Mesenchymal stem cell (in vitro differentiated cells and primary cell): ENCODE data around the gene C3orf70.

ENCODE experiments used
- DNase-seq: peaks from one replicate; pipeline ENCODE4 v3.0.0-alpha.2; 2013
- H2AFZ ChIP-seq: one replicate; pipeline ENCODE4 v1.6.1; 2013; ENCODE audit warnings: low read depth, mild to moderate bottlenecking, control low read depth, inconsistent platforms, low read length, moderate library complexity
- H2AK5ac ChIP-seq: 2 replicates; pipeline ENCODE4 v1.6.1; 2013; ENCODE audit warnings: low read length, moderate library complexity, mild to moderate bottlenecking, inconsistent platforms; ENCODE audit not compliant: severe bottlenecking
- H2BK120ac ChIP-seq: one replicate; pipeline ENCODE4 v1.6.1; 2013; ENCODE audit warnings: low read depth, mild to moderate bottlenecking, inconsistent platforms, low read length, moderate library complexity
- H2BK12ac ChIP-seq, 2 experiments: one replicate each; pipeline ENCODE4 v1.6.1; 2013; ENCODE audit warnings: inconsistent platforms in 2 of 2, low read length in 2 of 2, mild to moderate bottlenecking in 2 of 2, moderate library complexity in 2 of 2, control low read depth in 1 of 2
- H2BK15ac ChIP-seq: one replicate; pipeline ENCODE4 v1.6.1; 2013; ENCODE audit warnings: mild to moderate bottlenecking, low read depth, inconsistent platforms; ENCODE audit not compliant: poor library complexity, severe bottlenecking
- H2BK5ac ChIP-seq: 2 replicates; pipeline ENCODE4 v1.6.1; 2013; ENCODE audit warnings: low read depth, mild to moderate bottlenecking, low read length, control low read depth, inconsistent platforms; ENCODE audit not compliant: poor library complexity, severe bottlenecking
- H3K14ac ChIP-seq, 2 experiments: one replicate each; pipeline ENCODE4 v1.6.1; 2013; ENCODE audit warnings: inconsistent platforms in 2 of 2, low read length in 2 of 2, control low read depth in 1 of 2, mild to moderate bottlenecking in 1 of 2, moderate library complexity in 1 of 2
- H3K18ac ChIP-seq, 2 experiments: one replicate each; pipeline ENCODE4 v1.6.1; 2013; ENCODE audit warnings: inconsistent platforms in 2 of 2, low read length in 2 of 2, control low read depth in 1 of 2, low read depth in 1 of 2, mild to moderate bottlenecking in 1 of 2
- H3K23ac ChIP-seq, 2 experiments: one replicate each; pipeline ENCODE4 v1.6.1; 2013; ENCODE audit warnings: inconsistent platforms in 2 of 2, low read length in 2 of 2, mild to moderate bottlenecking in 2 of 2, moderate library complexity in 2 of 2, control low read depth in 1 of 2
- H3K27ac ChIP-seq: 2 replicates; pipeline ENCODE4 v1.5.1; 2013; ENCODE audit warnings: mild to moderate bottlenecking, moderate library complexity, low read length, control low read depth, inconsistent platforms; ENCODE audit not compliant: poor library complexity, severe bottlenecking
- H3K27me3 ChIP-seq, 2 experiments: 2 replicates each; pipeline versions ENCODE4 v1.6.1 to v1.7.0; 2013; ENCODE audit warnings: low read length in 2 of 2, mild to moderate bottlenecking in 2 of 2, moderate library complexity in 2 of 2, control low read depth in 1 of 2, inconsistent platforms in 1 of 2; ENCODE audit not compliant: control insufficient read depth in 1 of 2, insufficient read depth in 1 of 2
- H3K36me3 ChIP-seq, 2 experiments: 2 replicates each; pipeline versions ENCODE4 v1.6.1 to v1.7.0; 2013; ENCODE audit warnings: low read length in 2 of 2, control low read depth in 1 of 2, inconsistent platforms in 1 of 2, low read depth in 1 of 2, mild to moderate bottlenecking in 1 of 2; ENCODE audit not compliant: insufficient read depth in 2 of 2, control insufficient read depth in 1 of 2
- H3K4ac ChIP-seq, 2 experiments: one replicate each; pipeline ENCODE4 v1.6.1; 2013; ENCODE audit warnings: inconsistent platforms in 2 of 2, low read length in 2 of 2, mild to moderate bottlenecking in 2 of 2, moderate library complexity in 2 of 2, control low read depth in 1 of 2, low read depth in 1 of 2
- H3K4me1 ChIP-seq: 2 replicates; pipeline ENCODE4 v1.6.1; 2013; ENCODE audit warnings: low read depth, low read length, control low read depth; ENCODE audit not compliant: control insufficient read depth, insufficient read depth
- H3K4me2 ChIP-seq: 2 replicates; pipeline ENCODE4 v1.6.1; 2013; ENCODE audit warnings: low read length, mild to moderate bottlenecking, inconsistent platforms; ENCODE audit not compliant: poor library complexity, severe bottlenecking
- H3K4me3 ChIP-seq, 2 experiments: 2 replicates each; pipeline versions ENCODE4 v1.5.1 to v1.7.0; 2013; ENCODE audit warnings: low read length in 2 of 2, mild to moderate bottlenecking in 2 of 2, control low read depth in 1 of 2, low read depth in 1 of 2; ENCODE audit not compliant: insufficient read depth in 1 of 2
- H3K79me1 ChIP-seq: replicated peaks from 2 replicates; pipeline ENCODE4 v1.6.1; 2013; ENCODE audit warnings: mild to moderate bottlenecking, control low read depth, low read length, inconsistent platforms; ENCODE audit not compliant: poor library complexity, severe bottlenecking
- H3K9ac ChIP-seq: 2 replicates; pipeline ENCODE4 v1.7.0; 2013; ENCODE audit warnings: mild to moderate bottlenecking, low read length, moderate library complexity
- H3K9me3 ChIP-seq: 2 replicates; pipeline ENCODE4 v1.7.0; 2013; ENCODE audit warnings: mild to moderate bottlenecking, low read length; ENCODE audit not compliant: control insufficient read depth
- H4K8ac ChIP-seq: one replicate; pipeline ENCODE4 v1.6.1; 2013; ENCODE audit warnings: inconsistent platforms, mild to moderate bottlenecking, low read length, moderate library complexity
- H4K91ac ChIP-seq: one replicate; pipeline ENCODE4 v1.6.1; 2013; ENCODE audit warnings: mild to moderate bottlenecking, low read length, inconsistent platforms
- WGBS: methylation state at CpG from one replicate; pipeline ENCODE4 v1.1.7; 2013; ENCODE audit warnings: mixed read lengths; 5-methylcytosine and 5-hydroxymethylcytosine counted together

Gene C3orf70

DNA sequence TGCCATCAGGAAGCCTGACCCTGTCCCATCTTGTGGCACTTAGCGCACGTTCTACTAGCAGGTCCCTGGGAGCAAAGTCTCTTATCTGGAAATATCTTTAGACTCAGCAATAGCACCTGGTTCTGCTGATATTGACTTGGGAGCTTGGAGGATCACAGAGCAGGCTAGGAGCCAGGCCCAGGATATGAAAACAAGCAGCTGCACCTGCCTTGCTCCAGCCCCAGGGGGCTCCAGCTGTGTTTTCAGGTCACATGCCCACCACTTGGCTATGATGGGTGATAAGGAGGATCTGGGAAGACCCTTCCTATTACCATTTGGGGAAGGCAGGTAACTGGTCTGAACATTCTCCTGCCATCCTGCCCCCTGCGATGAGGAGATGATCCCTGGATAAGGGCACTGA, 87.8 kb downstream of the C3orf70 start:
- no peak overlapping the region for H3K14ac ChIP-seq
- DNase-seq: no peak
- 98% methylated on average over 3 of the region's 3 CpGs for WGBS

DNA sequence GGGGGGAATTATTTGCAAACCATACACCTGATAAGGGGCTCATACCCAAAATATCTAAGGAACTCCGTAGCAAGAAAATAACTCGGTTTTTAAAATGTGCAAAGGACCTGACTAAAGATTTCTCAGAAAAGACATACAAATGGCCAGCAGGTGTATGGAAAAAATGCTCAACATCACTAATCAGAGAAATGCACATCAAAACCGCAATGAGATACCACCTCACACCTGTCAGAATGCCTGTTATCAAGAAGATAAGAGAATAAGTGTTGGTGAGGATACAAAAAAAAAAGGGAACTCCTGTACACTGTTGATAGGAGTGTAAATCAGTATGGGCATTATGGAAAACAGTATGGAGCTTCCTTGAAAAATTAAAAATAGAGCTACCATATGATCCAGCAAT, 89.4 kb downstream of the C3orf70 start:
- no peak overlapping the region for H3K4me2 ChIP-seq
- H3K27ac ChIP-seq: no peak overlapping the region
- H3K14ac ChIP-seq: no peak overlapping the region
- no peak overlapping the region for H3K18ac ChIP-seq
- no peak overlapping the region for H4K91ac ChIP-seq
- no peak overlapping the region for H2BK15ac ChIP-seq
- WGBS: 96% methylated on average over 2 of the region's 3 CpGs
- no peak overlapping the region for H2BK12ac ChIP-seq
- H2AK5ac ChIP-seq: no peak overlapping the region
- no peaks in the 10 kb centered on the region for H3K27me3 ChIP-seq
- no peak overlapping the region for H2BK5ac ChIP-seq
- no peaks in the 10 kb centered on the region for H3K79me1 ChIP-seq
- no peak overlapping the region for H3K9ac ChIP-seq
- H2BK120ac ChIP-seq: no peak overlapping the region
- H3K4me3 ChIP-seq: no peak overlapping the region
- H3K36me3 ChIP-seq: no peaks in the 10 kb centered on the region
- no peak overlapping the region for H4K8ac ChIP-seq
- no peak overlapping the region for H3K4ac ChIP-seq
- H2AFZ ChIP-seq: no peak overlapping the region
- no peaks in the 10 kb centered on the region for H3K4me1 ChIP-seq
- no peaks in the 10 kb centered on the region for H3K9me3 ChIP-seq
- no peak overlapping the region for H3K23ac ChIP-seq
- no peak for DNase-seq

More for the DNA sequence above, 87.8 kb downstream of the C3orf70 start:
- no peak overlapping the region for H4K8ac ChIP-seq
- H3K4me3 ChIP-seq: no peak overlapping the region
- H3K27ac ChIP-seq: no peak overlapping the region
- no peak overlapping the region for H3K23ac ChIP-seq
- no peaks in the 10 kb centered on the region for H3K27me3 ChIP-seq
- H2BK12ac ChIP-seq: no peak overlapping the region
- no peak overlapping the region for H2BK15ac ChIP-seq
- H3K4ac ChIP-seq: no peak overlapping the region
- H2AK5ac ChIP-seq: no peak overlapping the region
- H3K18ac ChIP-seq: no peak overlapping the region
- H3K9me3 ChIP-seq: no peaks in the 10 kb centered on the region
- peaks cover 3% of the 10 kb centered on the region for H3K4me1 ChIP-seq
- H3K9ac ChIP-seq: no peak overlapping the region
- no peaks in the 10 kb centered on the region for H3K79me1 ChIP-seq
- no peak overlapping the region for H3K4me2 ChIP-seq
- H3K36me3 ChIP-seq: no peaks in the 10 kb centered on the region
- H2BK5ac ChIP-seq: no peak overlapping the region
- H4K91ac ChIP-seq: no peak overlapping the region
- H2AFZ ChIP-seq: no peak overlapping the region
- H2BK120ac ChIP-seq: no peak overlapping the region

DNA sequence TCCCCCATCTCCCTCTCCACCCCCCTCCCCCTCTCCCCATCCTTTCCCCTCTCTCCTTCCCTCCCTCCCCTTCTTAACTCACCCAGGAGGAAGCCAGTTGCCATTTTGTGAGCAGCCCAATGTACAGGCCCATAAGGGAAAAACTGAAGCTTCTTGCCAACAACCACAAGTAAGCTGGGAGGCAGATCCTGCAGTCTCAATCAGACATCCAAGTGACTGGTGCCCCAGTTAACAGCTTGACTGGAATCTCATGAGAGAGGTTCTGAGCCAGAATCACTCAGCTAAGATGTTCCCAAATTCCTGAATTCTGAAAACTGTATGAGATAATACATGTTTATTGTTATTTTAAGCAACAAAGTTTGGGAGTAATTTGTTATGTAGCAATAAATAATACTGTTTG, 90.7 kb downstream of the C3orf70 start:
- Histone ChIP-seq H2BK15ac (no peak overlapping the region), H3K4me1 (no peaks in the 10 kb centered on the region), H2BK12ac (no peak overlapping the region), H3K4me2 (no peak overlapping the region), H3K4me3 (no peak overlapping the region), H2BK120ac (no peak overlapping the region), H3K9me3 (peaks cover 10% of the 10 kb centered on the region), H3K9ac (no peak overlapping the region), H2AK5ac (no peak overlapping the region), H3K14ac (no peak overlapping the region), H2AFZ (no peak overlapping the region), H3K27me3 (no peaks in the 10 kb centered on the region), H3K18ac (no peak overlapping the region), H4K8ac (no peak overlapping the region), H3K27ac (no peak overlapping the region), H3K4ac (no peak overlapping the region), H3K23ac (no peak overlapping the region), H4K91ac (no peak overlapping the region), H3K79me1 (no peaks in the 10 kb centered on the region), H3K36me3 (no peaks in the 10 kb centered on the region), H2BK5ac (no peak overlapping the region)
- no peak for DNase-seq

DNA sequence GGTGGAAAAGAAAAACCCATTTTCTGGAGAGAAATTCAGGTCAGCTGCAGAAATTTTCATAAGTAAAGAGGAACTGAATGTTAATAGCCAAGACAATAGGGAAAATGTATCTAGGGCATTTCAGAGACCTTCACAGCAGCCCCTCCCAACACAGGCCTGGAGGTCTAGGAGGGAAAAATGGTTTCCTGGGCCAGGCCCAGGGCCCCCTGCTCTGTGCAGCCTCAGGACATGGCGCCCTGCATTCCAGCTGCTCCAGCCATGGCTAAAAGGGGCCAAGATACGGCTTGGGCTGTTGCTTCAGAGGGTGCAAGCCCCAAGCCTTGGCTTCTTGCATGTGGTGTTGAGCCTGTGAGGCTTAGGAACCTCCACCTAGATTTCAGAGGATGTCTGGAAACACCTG, 92.2 kb downstream of the C3orf70 start:
- no peak overlapping the region for H3K18ac ChIP-seq
- no peak for DNase-seq
- peaks cover 17% of the 10 kb centered on the region for H3K9me3 ChIP-seq
- no peaks in the 10 kb centered on the region for H3K27me3 ChIP-seq
- H3K4me1 ChIP-seq: no peaks in the 10 kb centered on the region
- H2BK5ac ChIP-seq: no peak overlapping the region
- no peak overlapping the region for H3K4me3 ChIP-seq
- no peak overlapping the region for H2AK5ac ChIP-seq
- no peak overlapping the region for H2AFZ ChIP-seq
- H3K79me1 ChIP-seq: no peaks in the 10 kb centered on the region
- H3K27ac ChIP-seq: no peak overlapping the region
- H2BK120ac ChIP-seq: no peak overlapping the region
- 88% methylated on average over 2 of the region's 2 CpGs for WGBS
- no peak overlapping the region for H2BK15ac ChIP-seq
- H3K4me2 ChIP-seq: no peak overlapping the region
- no peak overlapping the region for H3K4ac ChIP-seq
- no peak overlapping the region for H3K14ac ChIP-seq
- H3K23ac ChIP-seq: no peak overlapping the region
- H2BK12ac ChIP-seq: no peak overlapping the region
- H3K36me3 ChIP-seq: peaks cover 0 to 10% of the 10 kb centered on the region in 2 experiments
- H3K9ac ChIP-seq: no peak overlapping the region
- no peak overlapping the region for H4K8ac ChIP-seq
- H4K91ac ChIP-seq: no peak overlapping the region
